ENCODE measurements around the gene ULBP1. TPM values are rescaled to one million over a fixed set of nuclear protein-coding genes. Genes with fewer than 3 reads are reported as not detected.
"Not testable (repeated sequence)": the region's sequence is repeated elsewhere in the genome, so short reads cannot be mapped to it uniquely, and the experiment has no call there.

Gene ULBP1
- total RNA-seq, 1 donor from 2014 or later, result 0.17 TPM

DNA sequence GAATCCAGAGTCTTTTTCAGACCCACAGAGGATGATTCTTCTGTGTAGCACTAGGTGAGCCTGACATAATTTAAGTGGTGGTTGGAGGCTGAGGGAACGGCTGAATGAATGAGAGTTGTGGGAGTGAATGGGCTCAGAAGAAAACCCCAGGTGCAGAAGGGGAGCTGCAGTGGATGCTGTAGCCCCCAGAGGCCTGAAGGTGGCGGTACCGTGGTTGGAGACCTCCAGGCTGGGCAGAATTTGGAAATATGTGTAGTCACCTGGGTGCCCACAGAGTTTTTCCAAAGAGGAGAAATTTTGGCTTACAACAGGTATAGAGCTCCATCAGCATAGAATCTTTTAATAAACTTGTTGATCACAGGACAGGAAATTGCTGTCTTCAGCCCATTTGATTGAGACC, 34.3 kb upstream of the ULBP1 start:
- ATAC-seq (no peak), DNase-seq (no peak)
- intact Hi-C loops (cut with micrococcal nuclease), result loop anchor here (5.0 kb wide), 1 partner anchor 92 kb away; no protein-coding TSS in a partner anchor

DNA sequence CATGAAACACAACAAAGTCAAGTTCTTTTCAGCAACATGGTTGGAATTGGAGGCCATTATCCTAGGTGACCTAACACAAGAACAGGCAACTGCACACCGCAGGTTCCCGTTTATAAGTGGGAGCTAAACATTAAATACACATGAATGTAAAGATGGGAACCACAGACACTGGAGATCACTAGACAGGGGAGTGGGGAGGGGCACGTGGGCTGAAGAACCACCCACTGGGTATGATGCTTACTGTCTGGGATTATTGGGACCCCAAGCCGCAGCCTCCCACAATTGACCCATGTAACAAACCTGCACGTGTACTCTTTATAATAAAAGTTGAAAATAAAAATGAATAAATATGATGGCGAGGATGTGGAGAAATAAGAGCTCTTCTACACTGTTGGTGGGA, 32.2 kb upstream of the ULBP1 start:
- intact Hi-C loops (cut with micrococcal nuclease), result loop anchor here (5.0 kb wide), 1 partner anchor 86 kb away; no protein-coding TSS in a partner anchor
- DNase-seq (no peak), ATAC-seq (no peak)

DNA sequence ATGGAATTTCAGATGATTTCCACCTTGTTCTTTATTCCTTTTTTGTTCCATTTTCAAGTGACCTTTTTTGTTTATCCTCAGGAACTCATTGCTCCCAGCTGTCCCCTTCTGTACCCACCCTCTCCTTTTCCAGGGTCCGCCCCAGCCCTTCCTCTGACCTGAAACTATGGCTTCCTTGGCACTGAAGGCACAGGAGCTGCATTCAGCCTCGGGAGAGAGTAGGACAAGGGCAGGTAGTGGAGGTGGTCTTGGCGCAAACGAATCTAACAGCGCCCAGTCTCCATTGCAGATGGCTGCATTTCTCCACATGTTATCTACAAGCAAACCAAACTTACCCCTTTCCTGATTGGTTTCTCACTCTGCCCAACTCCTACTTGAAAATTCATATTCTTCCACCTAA, 30.7 kb upstream of the ULBP1 start:
- no peak for DNase-seq
- intact Hi-C loops (cut with micrococcal nuclease), result loop anchor here (5.0 kb wide), 1 partner anchor 84 kb away; no protein-coding TSS in a partner anchor
- ATAC-seq, result no peak

DNA sequence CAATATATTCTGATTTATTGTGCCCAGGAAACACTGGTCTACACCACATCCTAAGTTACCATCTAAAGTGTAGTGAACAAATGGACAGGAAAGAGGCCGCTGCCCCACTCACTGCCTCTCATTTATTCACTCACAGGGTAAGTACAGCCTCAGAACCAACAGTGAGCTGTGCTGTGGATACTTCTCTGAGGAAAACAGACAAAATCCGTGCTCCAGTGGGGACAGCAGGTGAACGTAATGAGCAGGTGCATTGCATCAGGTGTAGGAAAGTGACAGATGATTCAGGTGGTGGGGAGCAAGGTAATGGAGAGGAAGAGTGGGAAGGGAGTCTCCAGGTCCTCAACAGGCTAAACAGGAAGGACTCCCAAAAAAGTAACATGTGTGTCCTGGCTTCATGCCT, 30.3 kb upstream of the ULBP1 start:
- no peak for ATAC-seq
- intact Hi-C loops (cut with micrococcal nuclease), result loop anchor here (5.0 kb wide), 1 partner anchor 84 kb away; no protein-coding TSS in a partner anchor
- DNase-seq, result no peak

DNA sequence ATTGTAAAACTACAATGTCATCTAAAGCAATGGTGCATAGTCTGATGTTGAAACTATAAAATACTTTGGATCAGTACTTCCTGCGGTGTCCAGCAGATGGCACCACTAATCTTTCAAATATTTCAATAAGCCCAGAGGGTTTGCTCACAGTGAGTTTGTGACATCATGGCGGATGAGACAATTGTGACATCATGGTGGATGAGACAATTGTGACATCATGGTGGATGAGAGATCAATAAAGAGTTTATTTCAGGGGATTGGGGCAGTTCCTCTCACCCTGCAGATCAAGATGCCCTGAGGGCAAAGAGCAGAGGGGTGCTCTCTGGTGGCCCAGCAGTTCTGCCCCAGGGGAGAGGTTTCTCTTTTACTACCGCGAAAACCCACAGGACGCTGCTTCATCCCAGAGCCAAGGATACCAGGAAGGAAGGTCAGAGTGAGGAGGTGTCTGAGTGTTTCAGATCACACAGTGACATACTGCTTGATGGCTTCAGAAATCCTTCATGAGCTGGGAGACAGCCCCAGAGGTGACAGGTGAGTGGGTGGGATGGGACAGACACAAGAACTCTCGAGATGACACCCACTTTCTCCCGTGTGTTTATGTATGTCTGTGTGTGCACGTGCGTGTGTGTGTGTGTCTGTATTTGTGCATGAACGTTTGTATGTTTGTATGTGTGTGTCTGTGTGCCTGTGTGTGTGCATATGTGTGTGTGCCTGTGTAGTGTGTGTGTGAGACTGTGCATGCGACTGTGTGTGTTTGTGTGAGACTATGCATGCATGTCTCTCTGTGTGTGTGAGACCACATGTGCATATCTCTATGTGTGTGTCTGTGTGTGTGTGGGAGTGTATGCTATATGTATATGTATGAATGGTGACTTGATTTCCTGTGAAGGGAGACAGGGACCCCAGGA, 29.2 kb upstream of the ULBP1 start:
- intact Hi-C loops (cut with micrococcal nuclease), result loop anchor here (5.0 kb wide), 2 partner anchors 68 to 83 kb away; no protein-coding TSS in a partner anchor
- DNase-seq (peak; percentile 46), ATAC-seq (peak; percentile 74)

DNA sequence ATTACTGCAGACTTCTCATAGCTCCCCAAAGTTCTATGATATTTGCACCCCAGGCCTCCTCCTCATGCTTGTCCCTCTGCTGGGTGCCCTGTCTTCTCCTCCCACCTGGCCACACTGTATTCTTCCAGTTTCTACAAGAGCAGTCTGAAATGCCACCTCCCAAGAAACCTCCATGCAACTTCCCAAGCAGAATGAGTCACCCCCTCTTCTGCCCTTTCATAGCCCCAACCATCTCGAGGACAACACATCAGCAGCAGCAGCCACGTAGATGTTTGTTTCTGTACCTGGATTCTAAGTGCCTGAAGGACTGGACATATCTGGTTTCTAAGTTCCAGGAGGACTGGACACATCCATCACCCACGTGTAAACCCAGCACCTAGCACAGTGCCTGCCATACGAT, 28.5 kb upstream of the ULBP1 start:
- no peak for ATAC-seq
- intact Hi-C loops (cut with micrococcal nuclease), result loop anchor here (5.0 kb wide), 1 partner anchor 67 kb away; no protein-coding TSS in a partner anchor

DNA sequence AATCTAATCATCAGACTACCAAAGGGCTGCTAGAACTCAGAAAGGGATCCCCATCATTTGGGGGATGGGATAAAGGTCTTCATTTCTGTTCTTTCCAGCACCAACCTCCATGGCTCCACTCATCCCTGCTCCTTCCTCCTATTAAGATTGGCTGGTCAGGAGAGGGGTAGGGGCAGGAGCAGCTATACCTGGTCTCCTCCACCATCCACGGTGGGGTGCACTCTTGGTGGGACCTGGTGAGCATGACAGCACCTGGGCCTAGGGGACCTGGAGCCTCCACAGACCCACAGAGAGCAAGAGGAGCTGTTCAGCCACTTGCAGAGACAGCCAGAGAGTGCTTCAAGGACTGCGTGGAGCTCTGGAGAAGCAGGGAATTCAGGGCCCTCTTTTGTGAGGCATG, 28.1 kb upstream of the ULBP1 start:
- DNase-seq (no peak), ATAC-seq (no peak)
- intact Hi-C loops (cut with micrococcal nuclease), result loop anchor here (5.0 kb wide), 1 partner anchor 67 kb away; no protein-coding TSS in a partner anchor

More for the DNA sequence above, 28.5 kb upstream of the ULBP1 start:
- no peak for DNase-seq

DNA sequence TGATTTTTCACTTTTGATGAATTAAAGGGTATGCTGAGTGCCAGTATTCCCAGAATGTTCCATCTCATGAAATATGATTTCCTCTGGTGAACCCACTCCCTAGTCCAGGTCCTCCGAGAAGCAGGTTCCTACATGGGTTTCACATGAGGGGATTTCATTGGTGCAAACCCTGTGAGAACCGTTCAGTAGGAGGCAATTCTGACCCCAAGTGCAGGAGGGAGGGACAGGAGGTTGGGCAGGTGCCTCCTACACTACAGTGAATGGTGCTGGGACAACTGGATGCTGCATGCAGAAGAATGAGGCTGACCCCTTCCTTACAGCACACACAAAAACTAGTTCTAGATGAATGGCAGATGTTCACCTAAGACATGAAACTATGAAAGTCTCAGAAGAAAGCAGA, 27.0 kb upstream of the ULBP1 start:
- intact Hi-C loops (cut with micrococcal nuclease), result loop anchor here (5.0 kb wide), 1 partner anchor 66 kb away; no protein-coding TSS in a partner anchor
- DNase-seq (no peak), ATAC-seq (no peak)

DNA sequence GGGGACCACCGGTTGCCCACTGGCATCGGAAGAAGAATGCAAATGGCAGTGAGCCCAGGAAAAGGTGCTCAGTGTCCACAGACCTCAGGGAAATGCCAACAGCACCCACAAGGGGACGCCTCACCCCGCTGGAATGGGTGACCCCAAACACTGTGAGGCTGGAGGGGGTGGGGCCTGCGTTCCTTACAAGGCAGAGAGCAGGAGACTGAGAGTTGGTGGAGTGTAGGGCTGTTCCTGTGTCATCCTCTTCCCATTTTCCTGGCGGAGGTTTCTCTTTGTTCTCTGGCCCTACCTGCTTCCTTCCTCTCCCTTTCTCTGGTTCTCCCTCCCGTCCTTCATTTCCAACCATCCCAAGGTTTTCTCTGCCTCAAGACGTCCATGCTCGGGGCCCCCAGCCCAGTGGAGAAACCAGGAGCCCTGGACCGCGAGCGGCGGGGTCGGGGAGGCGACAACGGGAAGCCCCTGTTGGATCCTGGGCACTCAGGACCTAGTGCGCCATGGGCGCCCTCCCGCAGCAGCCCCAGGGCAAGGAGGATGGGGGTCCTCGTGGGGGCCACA, 25.7 kb upstream of the ULBP1 start:
- ATAC-seq, DNase-seq: not testable (repeated sequence)
- intact Hi-C loops (cut with micrococcal nuclease), result loop anchor here (5.0 kb wide), 1 partner anchor 64 kb away; no protein-coding TSS in a partner anchor

DNA sequence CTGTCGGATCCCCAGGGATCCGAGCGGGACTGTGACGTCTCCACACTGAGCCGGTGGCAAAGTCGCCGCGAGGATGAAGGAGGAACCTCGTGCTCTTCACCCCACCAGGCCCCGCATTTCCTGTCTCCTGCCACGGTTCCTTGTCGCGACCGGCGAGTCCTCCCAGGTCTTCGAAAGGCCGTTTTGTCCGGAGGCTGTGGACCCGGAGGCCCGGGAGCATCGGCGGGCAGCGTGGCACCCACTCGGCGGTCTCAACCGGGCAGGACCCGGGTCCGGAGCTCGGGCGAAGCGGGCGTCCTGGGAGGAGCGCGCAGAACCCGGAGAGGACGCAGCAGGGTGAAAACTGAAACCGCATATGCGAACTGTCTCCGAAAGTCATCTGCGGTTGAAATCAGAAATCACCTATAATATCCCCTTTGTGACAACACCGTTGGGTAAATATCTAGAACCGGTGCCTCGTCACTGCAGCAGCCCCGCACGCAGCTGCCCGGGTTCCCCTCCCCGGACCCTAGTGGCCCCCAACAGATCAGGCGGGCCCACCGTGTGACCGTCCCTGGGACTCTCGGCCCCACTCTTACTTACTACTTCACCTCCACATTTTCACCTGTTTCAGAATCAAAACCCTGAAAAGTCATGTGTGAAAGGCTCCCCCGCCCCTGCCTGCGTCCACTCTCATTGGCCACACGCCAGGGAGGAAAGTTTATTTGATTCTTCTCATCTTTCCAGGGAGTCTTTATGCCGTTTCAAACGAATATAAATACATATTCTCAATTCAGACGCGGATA, 25.0 kb upstream of the ULBP1 start:
- no peak for DNase-seq
- intact Hi-C loops (cut with micrococcal nuclease), result loop anchor here (5.0 kb wide), 1 partner anchor 64 kb away; no protein-coding TSS in a partner anchor
- no peak for ATAC-seq

DNA sequence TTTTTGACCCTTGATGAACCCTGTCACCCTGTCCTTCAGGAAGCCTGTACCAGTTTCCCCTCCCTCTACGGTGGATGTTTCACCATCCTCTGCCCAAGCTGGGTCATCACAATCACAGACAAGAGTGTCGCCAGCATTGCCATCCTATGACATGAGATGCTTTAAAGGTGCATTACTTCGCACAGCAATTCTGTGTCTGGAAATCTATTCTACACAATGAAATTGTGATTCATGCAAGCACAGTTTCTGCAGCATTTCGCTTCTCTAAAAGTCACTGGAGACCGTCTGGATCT, 24.4 kb upstream of the ULBP1 start:
- intact Hi-C loops (cut with micrococcal nuclease), result loop anchor here (5.0 kb wide), 1 partner anchor 63 kb away; no protein-coding TSS in a partner anchor
- DNase-seq, result no peak
- ATAC-seq, result no peak

DNA sequence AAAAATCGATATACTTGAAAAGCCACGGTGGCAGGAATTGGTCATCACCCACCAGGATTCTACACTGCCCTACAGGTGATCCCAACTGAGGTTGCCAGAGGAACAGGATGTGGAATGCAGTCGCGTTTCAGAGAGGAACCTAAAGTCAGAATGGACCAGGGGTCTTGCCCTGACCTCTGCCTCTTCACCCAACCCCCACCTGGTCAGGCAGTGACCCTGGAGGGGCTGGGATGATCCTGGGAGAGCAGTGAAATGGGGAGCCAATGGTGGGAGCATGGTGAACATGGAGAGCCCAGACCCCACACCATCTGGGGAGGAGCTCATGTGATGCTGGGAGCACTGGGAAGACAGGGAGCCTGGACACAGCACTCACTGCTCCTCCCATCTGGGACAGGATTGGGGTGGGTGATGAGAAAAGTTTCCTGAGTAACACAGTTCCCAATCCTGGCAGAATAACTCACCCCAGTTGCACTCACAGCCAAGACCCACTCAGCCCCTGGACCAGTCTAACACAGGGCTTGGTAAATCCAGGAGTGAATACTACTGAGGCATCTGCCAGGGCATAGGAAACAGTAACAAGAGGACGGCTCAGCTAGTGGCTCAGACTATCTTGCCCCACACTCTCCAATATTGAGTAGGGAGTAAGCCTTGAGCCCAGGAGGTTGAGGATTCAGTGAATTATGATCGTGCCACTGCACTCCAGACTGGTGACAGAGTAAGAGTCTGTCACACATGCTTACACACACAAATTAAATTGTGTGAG, 23.7 kb upstream of the ULBP1 start:
- no peak for DNase-seq
- no peak for ATAC-seq
- intact Hi-C loops (cut with micrococcal nuclease), result loop anchor here (5.0 kb wide), 1 partner anchor 62 kb away; no protein-coding TSS in a partner anchor

DNA sequence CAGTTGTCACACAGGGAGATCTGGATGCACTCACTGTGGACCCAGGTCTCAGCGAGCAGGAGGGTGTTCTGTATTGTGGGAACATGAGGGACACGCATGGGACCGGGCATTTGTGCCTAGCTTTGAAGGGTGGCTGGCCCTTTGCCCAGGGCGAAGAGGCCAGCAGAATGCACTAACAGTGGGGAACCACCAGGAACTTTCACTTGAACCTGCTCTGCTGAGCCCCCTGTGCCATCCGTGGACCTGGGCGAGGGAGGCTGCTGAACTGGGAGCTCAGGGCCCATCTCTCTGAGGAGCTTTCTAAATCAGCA, 23.1 kb upstream of the ULBP1 start:
- intact Hi-C loops (cut with micrococcal nuclease), result no loop called here
- no peak for ATAC-seq

DNA sequence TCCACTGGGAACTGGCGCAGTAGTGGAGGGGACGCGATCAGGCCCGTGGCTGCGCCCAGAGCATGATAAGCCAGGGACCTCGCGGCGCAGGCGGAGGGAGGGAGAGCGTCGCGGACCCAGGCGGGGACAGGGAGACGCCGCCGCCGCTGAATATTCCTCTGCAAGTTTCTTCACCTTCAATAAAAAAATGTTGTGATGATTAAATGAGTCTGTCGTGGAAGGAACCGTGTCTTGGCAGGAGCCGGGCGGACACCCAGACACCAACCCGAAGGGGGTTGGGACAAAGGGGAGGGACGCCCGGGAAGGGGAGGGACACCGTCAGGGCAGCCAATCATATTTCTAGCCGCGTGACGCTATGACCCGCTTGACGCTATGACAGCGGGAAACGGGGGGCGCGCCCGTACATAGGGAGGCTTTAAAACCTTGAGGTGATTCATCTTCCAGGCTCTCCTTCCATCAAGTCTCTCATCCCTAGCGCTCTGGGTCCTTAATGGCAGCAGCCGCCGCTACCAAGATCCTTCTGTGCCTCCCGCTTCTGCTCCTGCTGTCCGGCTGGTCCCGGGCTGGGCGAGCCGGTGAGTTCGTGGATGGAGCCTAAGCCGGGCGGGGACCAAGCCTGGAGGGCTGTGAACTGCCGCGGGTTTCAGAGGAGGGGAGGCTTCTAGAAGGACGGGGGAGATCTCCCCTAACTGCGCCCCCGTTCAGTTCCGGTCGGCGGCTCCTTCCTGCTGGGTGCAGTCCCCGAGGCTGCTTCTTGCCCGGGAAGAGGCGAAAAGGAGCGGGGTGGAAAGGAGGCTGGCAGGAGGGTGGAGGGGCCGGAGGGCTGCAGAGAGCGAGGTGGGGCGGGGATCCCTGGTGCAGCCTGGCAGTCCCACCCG, 21.9 kb upstream of the ULBP1 start, which contains the start of gene ULBP2:
Gene ULBP2 (plus strand): TSS at position 432 of the 878 bp plus-strand sequence. CDS start 59 bp downstream, at position 491.
- intact Hi-C loops (cut with micrococcal nuclease), result no loop called here
- ATAC-seq (peak; percentile 98), DNase-seq (peak; percentile 87)

More for the DNA sequence above, 23.1 kb upstream of the ULBP1 start:
- no peak for DNase-seq

DNA sequence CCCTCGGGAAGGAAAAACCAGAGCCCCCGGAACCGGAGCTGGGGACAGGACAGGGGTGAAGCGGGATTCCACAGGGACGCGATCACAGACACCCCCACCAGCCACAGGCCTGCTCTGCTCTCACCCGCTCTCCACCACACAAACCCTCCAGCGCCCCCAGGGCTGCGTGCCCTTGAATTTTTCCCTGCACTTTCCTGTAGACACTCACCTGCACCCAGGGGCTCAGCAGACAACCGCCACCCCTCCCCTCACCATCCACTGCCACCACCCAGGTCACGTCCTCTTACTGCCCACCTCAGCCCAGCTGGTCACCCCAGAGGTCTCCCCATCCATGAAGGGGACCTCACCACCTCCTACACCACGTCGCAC, 21.3 kb upstream of the ULBP1 start:
- peak; percentile 8 for ATAC-seq
- intact Hi-C loops (cut with micrococcal nuclease), result no loop called here
- DNase-seq, result no peak

DNA sequence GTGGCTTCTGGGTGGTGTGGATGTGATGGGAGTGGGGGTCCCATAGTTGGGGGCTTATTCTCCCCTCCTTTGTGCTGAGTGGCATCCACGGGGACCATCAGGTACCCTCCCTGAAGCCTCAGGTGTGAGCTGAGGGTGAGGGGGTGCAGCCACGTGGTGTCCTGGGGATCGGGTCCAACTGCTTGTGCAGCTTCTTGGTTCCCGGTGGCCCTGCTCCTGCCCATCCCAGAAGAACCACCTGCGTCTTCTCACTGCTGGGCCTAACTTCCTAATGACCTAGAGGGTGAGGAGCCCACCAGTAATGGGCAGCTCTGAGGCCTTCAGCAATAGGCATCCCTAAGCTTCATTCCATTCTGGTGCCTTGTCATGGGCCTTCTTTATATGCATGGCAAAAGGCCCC, 20.4 kb upstream of the ULBP1 start:
- DNase-seq; intact Hi-C loops (cut with micrococcal nuclease); ATAC-seq: not testable (repeated sequence)

DNA sequence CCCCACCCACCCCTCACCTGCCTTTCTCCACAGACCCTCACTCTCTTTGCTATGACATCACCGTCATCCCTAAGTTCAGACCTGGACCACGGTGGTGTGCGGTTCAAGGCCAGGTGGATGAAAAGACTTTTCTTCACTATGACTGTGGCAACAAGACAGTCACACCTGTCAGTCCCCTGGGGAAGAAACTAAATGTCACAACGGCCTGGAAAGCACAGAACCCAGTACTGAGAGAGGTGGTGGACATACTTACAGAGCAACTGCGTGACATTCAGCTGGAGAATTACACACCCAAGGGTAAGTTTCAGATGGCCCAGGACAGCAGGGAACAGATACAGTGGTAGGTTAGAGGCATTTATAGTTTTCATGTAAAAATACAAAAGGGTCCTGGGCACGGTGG, 18.5 kb upstream of the ULBP1 start:
- ATAC-seq; intact Hi-C loops (cut with micrococcal nuclease); DNase-seq: not testable (repeated sequence)

DNA sequence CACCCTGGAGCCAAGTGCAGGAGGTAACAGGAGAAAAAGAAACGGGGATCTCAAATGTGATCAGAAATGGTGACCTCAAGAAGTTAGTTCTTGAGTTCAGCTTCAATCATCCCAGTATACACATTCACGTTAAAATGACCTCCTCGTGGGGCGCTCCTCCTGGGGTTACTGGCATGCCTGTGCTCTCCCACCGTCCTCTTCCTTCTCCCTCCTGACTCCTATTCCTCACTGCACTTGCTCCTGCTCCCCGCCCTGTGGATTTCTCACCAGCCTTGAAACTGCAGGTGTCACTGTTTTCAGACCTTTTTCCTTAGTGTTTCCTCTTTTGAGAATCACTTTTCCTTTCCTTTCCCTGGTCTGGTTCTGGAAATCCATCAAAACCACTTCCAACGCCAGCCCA, 17.1 kb upstream of the ULBP1 start:
- DNase-seq; ATAC-seq; intact Hi-C loops (cut with micrococcal nuclease): not testable (repeated sequence)

Data from left ventricle myocardium superior (tissue), 1 donor.